Central memory CD8-positive, alpha-beta T cell (primary cell): Measurements from ENCODE around the gene DBT.
"Not testable (repeated sequence)": the region's sequence is repeated elsewhere in the genome, so short reads cannot be mapped to it uniquely, and the experiment has no call there.

Experiments used
- ATAC-seq: fragments of 150-1000 bp; cut with Tn5 transposase; replicated peaks from 2 replicates; pipeline ENCODE4 v1.10.0; 2022; ENCODE audit warnings: mild to moderate bottlenecking, moderate FRiP score, moderate number of reproducible peaks; ENCODE audit not compliant: poor library complexity, severe bottlenecking; ENCODE audit errors: extremely low read depth
- DNase-seq, 2 donors: peaks; one replicate each; pipeline ENCODE4 v3.0.0; 2021; ENCODE audit warnings: low spot score in 2 of 2
- H3K27ac Mint-ChIP-seq: one replicate; pipeline ENCODE4 v1.8.0; 2022; ENCODE audit warnings: low read depth, mild to moderate bottlenecking, moderate library complexity, mixed read lengths
- H3K27me3 Mint-ChIP-seq: one replicate; pipeline ENCODE4 v1.8.0; 2022; ENCODE audit warnings: mixed read lengths
- H3K36me3 Mint-ChIP-seq: one replicate; pipeline ENCODE4 v1.8.0; 2022; ENCODE audit warnings: mild to moderate bottlenecking, moderate library complexity, mixed read lengths; ENCODE audit not compliant: insufficient read depth
- H3K4me1 Mint-ChIP-seq: one replicate; pipeline ENCODE4 v1.8.0; 2022; ENCODE audit warnings: mixed read lengths
- H3K4me3 Mint-ChIP-seq: one replicate; pipeline ENCODE4 v1.8.0; 2022; ENCODE audit warnings: mild to moderate bottlenecking, moderate library complexity, mixed read lengths
- H3K9me3 Mint-ChIP-seq: one replicate; pipeline ENCODE4 v1.8.0; 2022; ENCODE audit warnings: mixed read lengths

Gene DBT

DNA sequence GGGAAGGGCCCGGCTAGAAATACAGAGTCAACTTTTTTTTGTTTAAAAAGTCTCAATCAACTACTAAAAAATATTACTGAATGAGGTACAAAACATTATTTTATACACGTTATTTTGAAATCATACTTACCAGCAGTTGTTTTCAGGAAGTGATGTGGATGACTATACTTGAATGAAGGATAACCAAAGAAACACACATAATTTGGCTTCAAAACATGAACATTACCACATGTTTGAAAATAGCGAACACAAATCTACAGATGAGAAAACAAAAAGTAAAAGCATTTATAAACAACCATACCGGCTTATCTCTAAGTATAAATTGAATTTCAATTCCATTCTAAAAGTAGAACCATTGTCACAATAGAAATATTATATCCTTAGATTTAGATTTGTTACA is 9.0 kb downstream of the DBT start:
- ATAC-seq (no peak), DNase-seq (no peak)
- Mint-ChIP-seq H3K4me1 (peaks cover 22% of the 10 kb centered on the region), H3K9me3 (no peaks in the 10 kb centered on the region), H3K36me3 (peaks cover 20% of the 10 kb centered on the region), H3K27me3 (no peaks in the 10 kb centered on the region), H3K4me3 (no peak overlapping the region), H3K27ac (no peak overlapping the region)

DNA sequence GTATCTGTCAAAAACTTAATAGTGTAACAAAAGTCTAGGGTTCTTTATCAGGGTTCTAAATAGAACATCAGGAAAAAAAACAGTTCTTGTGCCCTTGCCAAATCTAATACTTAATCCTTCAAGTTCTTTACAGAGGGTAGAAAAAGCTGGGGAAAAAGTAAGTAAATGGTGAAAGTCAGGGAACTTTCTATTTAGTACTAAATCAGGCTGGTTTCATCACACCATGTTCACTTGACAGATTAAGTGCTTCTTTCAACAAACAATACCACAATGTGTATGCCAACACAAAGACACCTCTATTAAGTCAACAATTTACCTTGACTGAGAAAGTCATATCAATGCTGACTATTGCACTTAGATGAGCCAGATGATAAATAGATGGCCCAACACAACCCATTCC is 9.7 kb downstream of the DBT start:
- H3K4me1 Mint-ChIP-seq: peaks cover 22% of the 10 kb centered on the region
- no peak overlapping the region for H3K4me3 Mint-ChIP-seq

DNA sequence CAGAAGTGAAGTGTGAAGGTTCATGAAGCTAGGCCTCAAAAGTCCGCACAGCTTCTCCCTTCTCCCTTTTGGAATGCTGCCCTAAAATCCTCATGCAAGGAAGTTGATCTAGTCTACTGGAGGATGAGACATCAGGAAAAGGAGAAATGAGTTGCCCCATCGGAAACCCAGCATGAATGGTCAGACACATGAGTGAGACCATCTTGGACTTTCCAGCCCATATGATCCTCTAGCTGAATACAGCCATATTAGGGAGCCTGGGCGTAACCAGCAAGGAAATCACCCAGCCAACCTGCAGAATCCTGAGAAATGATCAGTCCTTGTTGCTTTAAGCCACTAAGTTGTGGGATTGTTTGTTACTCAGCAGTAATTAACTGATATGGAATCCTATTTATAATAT is 12.5 kb downstream of the DBT start:
- peaks cover 32% of the 10 kb centered on the region for H3K36me3 Mint-ChIP-seq
- no peak for ATAC-seq
- no peaks in the 10 kb centered on the region for H3K27me3 Mint-ChIP-seq

More for the DNA sequence above, 9.7 kb downstream of the DBT start:
- H3K27me3 Mint-ChIP-seq: no peaks in the 10 kb centered on the region
- peaks cover 22% of the 10 kb centered on the region for H3K36me3 Mint-ChIP-seq
- no peaks in the 10 kb centered on the region for H3K9me3 Mint-ChIP-seq
- DNase-seq (no peak), ATAC-seq (no peak)
- no peak overlapping the region for H3K27ac Mint-ChIP-seq

DNA sequence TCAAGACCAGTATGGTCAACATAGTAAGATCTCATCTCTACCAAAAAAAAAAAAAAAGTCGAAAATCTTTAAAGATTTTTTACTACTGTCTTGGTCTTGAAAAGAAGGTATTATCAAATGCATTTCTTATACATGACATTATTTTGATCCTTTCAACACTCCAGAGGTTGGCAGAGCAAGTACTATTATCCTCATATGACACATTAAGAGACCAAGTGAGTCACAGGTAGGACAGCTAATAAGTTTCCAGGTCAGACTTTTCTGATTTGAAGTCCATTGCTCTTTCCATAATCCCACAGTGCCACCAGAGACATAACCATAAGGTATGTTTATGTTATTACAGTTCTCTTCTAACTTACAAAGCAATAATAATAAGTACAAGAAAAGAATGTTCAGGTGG is 15.2 kb downstream of the DBT start:
- no peak for ATAC-seq
- H3K4me3 Mint-ChIP-seq: no peak overlapping the region
- no peak overlapping the region for H3K27ac Mint-ChIP-seq
- no peaks in the 10 kb centered on the region for H3K9me3 Mint-ChIP-seq
- H3K36me3 Mint-ChIP-seq: peaks cover 32% of the 10 kb centered on the region
- no peak for DNase-seq
- no peaks in the 10 kb centered on the region for H3K27me3 Mint-ChIP-seq
- peaks cover 6% of the 10 kb centered on the region for H3K4me1 Mint-ChIP-seq

More for the DNA sequence above, 12.5 kb downstream of the DBT start:
- Mint-ChIP-seq H3K9me3 (no peaks in the 10 kb centered on the region), H3K4me1 (peaks cover 6% of the 10 kb centered on the region), H3K27ac (no peak overlapping the region), H3K4me3 (no peak overlapping the region)
- DNase-seq: no peak

DNA sequence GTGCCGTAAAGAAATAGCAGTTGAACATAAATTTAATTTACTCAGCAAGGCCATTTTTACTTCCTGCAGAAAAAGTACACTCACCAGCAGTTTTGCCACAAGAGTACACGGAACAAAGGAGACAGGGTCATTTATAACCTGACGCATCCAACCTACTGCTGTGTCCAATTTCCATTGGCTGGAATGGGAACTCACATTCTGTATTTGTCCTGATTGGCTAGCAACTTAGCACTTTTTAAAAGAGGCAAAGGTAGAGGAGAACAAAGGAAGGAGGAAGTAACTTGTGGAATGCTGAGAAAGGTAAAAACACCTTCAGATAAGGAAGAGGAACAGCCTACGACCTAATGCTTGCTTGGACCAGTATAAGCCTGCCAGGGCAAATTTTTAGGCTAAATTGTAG is 16.1 kb downstream of the DBT start:
- not testable (repeated sequence) for DNase-seq, H3K4me1 Mint-ChIP-seq, ATAC-seq, H3K9me3 Mint-ChIP-seq, H3K27me3 Mint-ChIP-seq, H3K27ac Mint-ChIP-seq, H3K4me3 Mint-ChIP-seq
- H3K36me3 Mint-ChIP-seq: peaks cover 27% of the 10 kb centered on the region

DNA sequence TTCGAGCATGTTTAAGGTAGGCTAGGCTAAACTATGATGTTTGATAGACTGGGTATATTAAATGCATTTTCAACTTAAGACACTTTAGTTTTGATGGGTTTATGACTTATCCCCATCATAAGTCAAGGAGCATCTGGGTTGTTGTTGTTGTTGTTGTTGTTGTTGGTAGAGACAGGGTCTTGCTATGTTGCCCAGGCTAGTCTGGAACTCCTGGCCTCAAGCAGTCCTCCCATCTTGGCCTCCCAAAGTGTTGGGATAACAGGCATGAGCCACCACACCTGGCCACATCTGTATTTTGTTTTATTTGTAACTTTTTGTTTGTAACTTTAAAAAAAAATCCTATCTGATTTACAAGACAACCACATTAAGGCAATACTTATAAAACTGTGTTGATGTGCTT is 17.5 kb downstream of the DBT start:
- H3K36me3 Mint-ChIP-seq: peaks cover 27% of the 10 kb centered on the region
- H3K9me3 Mint-ChIP-seq: no peaks in the 10 kb centered on the region
- H3K4me3 Mint-ChIP-seq: no peak overlapping the region

DNA sequence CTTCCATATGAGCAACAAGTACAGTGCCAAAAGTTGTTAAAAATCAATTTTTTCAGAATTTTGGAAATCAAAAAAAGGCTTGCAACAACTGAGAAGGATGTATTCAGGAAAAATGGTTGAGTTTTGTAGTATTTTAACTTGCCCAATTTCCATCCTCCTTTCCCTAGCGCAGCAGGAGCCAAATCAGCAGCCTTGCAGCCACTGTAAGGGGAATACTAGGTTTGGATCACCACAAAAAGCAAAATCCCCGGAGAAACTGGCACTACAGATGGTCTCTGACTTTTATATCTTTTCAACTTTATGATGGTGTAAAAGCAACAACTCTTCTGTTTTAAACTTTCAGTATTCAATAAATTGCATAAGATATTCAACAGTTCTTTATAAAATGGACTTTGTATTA is 17.9 kb downstream of the DBT start:
- ATAC-seq: no peak
- peaks cover 27% of the 10 kb centered on the region for H3K36me3 Mint-ChIP-seq
- no peaks in the 10 kb centered on the region for H3K4me1 Mint-ChIP-seq
- DNase-seq: no peak
- no peaks in the 10 kb centered on the region for H3K27me3 Mint-ChIP-seq
- no peak overlapping the region for H3K4me3 Mint-ChIP-seq
- H3K9me3 Mint-ChIP-seq: no peaks in the 10 kb centered on the region
- no peak overlapping the region for H3K27ac Mint-ChIP-seq

More for the DNA sequence above, 17.5 kb downstream of the DBT start:
- DNase-seq (no peak), ATAC-seq (no peak)
- H3K27ac Mint-ChIP-seq: no peak overlapping the region
- H3K4me1 Mint-ChIP-seq: no peaks in the 10 kb centered on the region
- no peaks in the 10 kb centered on the region for H3K27me3 Mint-ChIP-seq

DNA sequence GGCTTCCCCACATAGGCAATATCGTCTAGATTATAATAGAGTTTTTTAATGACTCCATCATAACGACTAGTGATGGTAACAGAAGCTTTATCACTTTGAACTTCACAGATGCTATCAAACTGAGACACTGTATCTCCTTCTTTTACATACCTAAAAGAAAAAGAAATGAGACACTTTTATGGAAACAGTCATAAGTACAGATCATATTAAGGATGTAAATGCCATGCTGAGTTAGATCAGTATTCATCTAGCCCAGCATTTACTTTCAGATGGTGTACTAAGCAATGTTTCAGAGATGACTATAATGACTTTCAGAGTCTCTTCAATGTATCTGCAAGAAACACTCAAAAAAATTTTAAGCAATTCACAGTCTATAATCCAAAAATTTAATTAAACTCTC is 18.9 kb downstream of the DBT start:
- H3K27me3 Mint-ChIP-seq: no peaks in the 10 kb centered on the region
- no peak overlapping the region for H3K4me3 Mint-ChIP-seq
- H3K9me3 Mint-ChIP-seq: no peaks in the 10 kb centered on the region
- no peak for DNase-seq
- no peaks in the 10 kb centered on the region for H3K4me1 Mint-ChIP-seq
- peaks cover 27% of the 10 kb centered on the region for H3K36me3 Mint-ChIP-seq
- H3K27ac Mint-ChIP-seq: no peak overlapping the region
- ATAC-seq: no peak

DNA sequence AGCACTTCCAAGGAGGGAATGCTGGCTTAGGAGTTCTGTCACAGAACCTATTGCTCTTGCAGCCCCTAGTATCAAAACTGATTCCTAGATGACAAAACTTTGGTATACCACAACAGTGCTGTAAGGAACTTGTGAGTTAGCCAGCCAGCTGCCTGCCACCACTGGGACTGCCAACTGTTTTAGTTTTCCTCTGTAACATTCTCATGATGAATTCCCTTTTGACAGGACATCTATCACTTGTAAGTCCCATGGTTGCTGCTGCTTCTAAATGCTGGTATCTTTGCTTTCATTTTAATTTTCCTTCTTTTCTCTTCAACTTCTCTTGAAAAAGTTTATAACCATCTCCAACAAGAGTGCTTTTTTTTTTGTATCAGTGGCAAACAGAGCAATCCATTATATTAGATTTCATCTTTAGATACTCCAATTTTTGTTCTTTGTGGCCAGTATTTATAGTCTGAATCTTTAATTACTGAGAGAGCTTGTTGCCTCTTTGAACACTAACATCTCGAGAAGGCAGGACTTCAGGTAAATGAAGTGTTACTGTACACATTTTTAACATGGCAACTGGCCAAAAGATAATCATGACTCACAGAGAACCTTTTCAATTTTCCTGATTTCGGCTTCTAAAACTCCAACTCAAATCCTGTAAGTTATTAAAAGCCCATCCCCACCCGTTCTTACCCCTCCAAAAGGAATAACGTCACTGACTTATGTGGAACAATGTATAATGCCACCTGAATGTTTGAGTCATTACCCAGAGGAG is 19.8 kb downstream of the DBT start:
- H3K9me3 Mint-ChIP-seq: no peaks in the 10 kb centered on the region
- DNase-seq: no peak
- H3K36me3 Mint-ChIP-seq: peaks cover 26% of the 10 kb centered on the region
- H3K27me3 Mint-ChIP-seq: no peaks in the 10 kb centered on the region
- no peak overlapping the region for H3K27ac Mint-ChIP-seq
- ATAC-seq: no peak
- no peak overlapping the region for H3K4me3 Mint-ChIP-seq
- no peaks in the 10 kb centered on the region for H3K4me1 Mint-ChIP-seq

DNA sequence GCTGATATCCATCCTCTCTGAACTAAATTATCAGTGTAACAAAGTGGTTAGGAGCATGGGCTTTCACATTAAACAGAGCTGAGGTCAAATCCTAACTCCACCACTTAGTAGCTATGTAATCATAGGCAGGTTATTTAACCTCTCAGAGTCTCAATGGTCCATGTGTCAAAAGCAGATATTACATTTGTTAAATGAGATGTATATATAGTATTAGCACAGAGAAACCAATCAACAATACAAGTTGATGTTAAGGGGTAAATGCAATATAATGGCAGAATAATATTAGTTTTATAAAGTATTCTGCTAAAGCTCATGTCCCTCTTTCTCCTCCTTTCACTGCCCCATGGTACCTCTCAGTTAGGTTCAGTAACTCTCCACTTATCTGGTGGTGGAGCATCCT is 27.2 kb downstream of the DBT start:
- DNase-seq (no peak), ATAC-seq (no peak)
- H3K4me3 Mint-ChIP-seq: no peak overlapping the region
- H3K27me3 Mint-ChIP-seq: no peaks in the 10 kb centered on the region
- H3K36me3 Mint-ChIP-seq: peaks cover 6% of the 10 kb centered on the region
- no peaks in the 10 kb centered on the region for H3K4me1 Mint-ChIP-seq
- H3K9me3 Mint-ChIP-seq: no peaks in the 10 kb centered on the region
- H3K27ac Mint-ChIP-seq: no peak overlapping the region

DNA sequence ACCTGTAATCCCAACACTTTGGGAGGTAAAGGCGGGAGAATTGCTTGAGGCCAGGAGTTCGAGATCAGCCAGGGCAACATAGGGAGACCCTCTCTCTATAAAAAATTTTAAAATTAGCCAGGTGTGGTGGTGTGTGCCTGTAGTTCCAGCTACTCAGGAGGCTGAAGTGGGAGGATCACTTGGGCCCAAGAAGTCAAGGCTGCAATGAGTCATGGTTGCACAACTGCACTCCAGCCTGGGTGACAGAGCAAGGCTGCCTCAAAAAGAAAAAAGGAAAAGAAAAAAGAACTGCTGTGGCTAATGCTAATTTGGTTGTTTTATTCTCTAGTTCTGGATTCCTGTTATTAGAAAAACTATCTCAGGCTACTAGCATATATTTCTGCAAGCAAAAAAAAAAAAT is 29.8 kb downstream of the DBT start:
- peaks cover 9% of the 10 kb centered on the region for H3K36me3 Mint-ChIP-seq
- H3K4me1 Mint-ChIP-seq: no peaks in the 10 kb centered on the region
- H3K4me3 Mint-ChIP-seq: no peak overlapping the region
- no peaks in the 10 kb centered on the region for H3K9me3 Mint-ChIP-seq
- no peak for ATAC-seq
- DNase-seq: no peak
- no peaks in the 10 kb centered on the region for H3K27me3 Mint-ChIP-seq
- no peak overlapping the region for H3K27ac Mint-ChIP-seq

DNA sequence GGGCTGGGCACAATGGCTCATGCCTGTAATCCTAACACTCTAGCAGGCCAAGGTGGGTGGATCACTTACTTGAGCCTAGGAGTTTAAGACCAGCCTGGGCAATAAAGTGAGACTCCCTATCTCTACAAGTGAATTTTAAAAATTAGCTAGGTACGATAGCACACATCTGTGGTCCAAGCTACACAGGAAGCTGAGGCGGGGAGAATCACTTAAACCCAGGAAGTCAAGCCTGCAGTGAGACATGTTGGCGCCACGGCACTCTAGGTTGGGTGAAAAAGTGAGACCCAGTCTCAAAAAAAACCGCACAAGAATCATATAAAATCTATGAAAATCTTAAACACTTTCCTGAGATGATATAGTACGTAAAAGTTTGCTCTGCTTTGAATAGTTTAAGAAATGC is 30.2 kb downstream of the DBT start:
- H3K36me3 Mint-ChIP-seq: peaks cover 12% of the 10 kb centered on the region
- DNase-seq (no peak), ATAC-seq (no peak)
- no peak overlapping the region for H3K4me3 Mint-ChIP-seq
- no peaks in the 10 kb centered on the region for H3K9me3 Mint-ChIP-seq
- H3K27me3 Mint-ChIP-seq: no peaks in the 10 kb centered on the region
- H3K27ac Mint-ChIP-seq: no peak overlapping the region
- H3K4me1 Mint-ChIP-seq: no peaks in the 10 kb centered on the region

DNA sequence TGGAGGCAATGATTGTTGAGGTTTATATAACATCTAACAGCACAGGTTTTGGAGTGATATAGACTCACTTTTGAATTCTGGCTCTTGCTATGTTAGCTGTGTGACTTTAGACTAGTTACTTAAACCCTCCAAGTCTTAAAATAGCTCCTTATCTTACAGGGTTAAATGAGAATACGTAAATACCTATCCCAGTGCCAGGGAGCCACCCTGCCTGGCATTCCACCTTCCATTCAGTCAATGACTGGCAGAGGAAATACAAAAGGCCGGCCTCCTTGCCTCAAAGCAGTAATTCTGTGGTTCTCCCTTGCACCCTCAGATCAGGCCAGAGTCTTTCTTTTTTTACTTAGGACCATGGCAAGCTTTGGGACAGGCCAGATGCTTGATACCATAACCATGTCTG is 31.8 kb downstream of the DBT start:
- Mint-ChIP-seq H3K9me3 (no peaks in the 10 kb centered on the region), H3K4me1 (no peaks in the 10 kb centered on the region), H3K4me3 (no peak overlapping the region), H3K27me3 (no peaks in the 10 kb centered on the region), H3K36me3 (peaks cover 18% of the 10 kb centered on the region), H3K27ac (no peak overlapping the region)
- ATAC-seq (no peak), DNase-seq (no peak)
